Ovary (tissue), 3 donors: ENCODE results near the gene KRTAP5-4.

Source experiments
- CTCF ChIP-seq, 3 donors: fragments of 450-650 bp in 2 of 3; fragments of 200-600 bp in 1 of 3; IDR thresholded peaks; one replicate each; pipeline versions ENCODE4 v1.5.1 to v1.8.0; 2016 to 2022; ENCODE audit warnings: antibody characterized with exemption in 3 of 3, mild to moderate bottlenecking in 1 of 3
- EP300 ChIP-seq: sonication (generic); formaldehyde crosslinking; IDR thresholded peaks from one replicate; pipeline ENCODE4 v1.6.1; 2017; ENCODE audit warnings: antibody characterized with exemption
- POLR2A ChIP-seq: fragments of 450-650 bp; IDR thresholded peaks from one replicate; pipeline ENCODE4 v1.6.1; 2017; ENCODE audit warnings: antibody characterized with exemption, mild to moderate bottlenecking, moderate library complexity
- donor health status: DM: no; HTN: no; CAD: no.

- TF ChIP-seq POLR2A (no peak), CTCF (IDR thresholded peaks at IDR 0.05) (no peak), EP300 (no peak)
These were observed 26.1 kb upstream of the KRTAP5-4 start for GRCh38 chr11:1647901-1648652.
